GM23248 (cell line): ENCODE data around the gene TBC1D22A. TPM values are rescaled to one million over a fixed set of nuclear protein-coding genes. Genes with fewer than 3 reads are reported as not detected.
A peak's percentile ranks its signal among the peaks of the same experiment; 100 is the strongest.

Experiments used
- DNase-seq: peaks from one replicate; pipeline ENCODE4 v3.0.0-alpha.2; 2015
- H2AFZ ChIP-seq: fragments of 200-600 bp; sonication (generic); 2 replicates; pipeline ENCODE4 v1.6.1; 2016; ENCODE audit warnings: antibody characterized with exemption
- H3F3A ChIP-seq: fragments of 200-600 bp; sonication (generic); 2 replicates; pipeline ENCODE4 v1.6.1; 2016; ENCODE audit warnings: mild to moderate bottlenecking, antibody characterized with exemption, mixed run types; ENCODE audit not compliant: insufficient read depth
- H3K27ac ChIP-seq: fragments of 200-600 bp; sonication (generic); 2 replicates; pipeline ENCODE4 v1.5.1; 2016; ENCODE audit warnings: mild to moderate bottlenecking
- H3K27me3 ChIP-seq: fragments of 200-600 bp; sonication (generic); replicated peaks from 2 replicates; pipeline ENCODE4 v1.6.1; 2016; ENCODE audit warnings: mild to moderate bottlenecking; ENCODE audit not compliant: insufficient read depth
- H3K36me3 ChIP-seq: fragments of 200-600 bp; sonication (generic); 2 replicates; pipeline ENCODE4 v1.6.1; 2016; ENCODE audit warnings: low read depth, mild to moderate bottlenecking
- H3K4me1 ChIP-seq: fragments of 200-600 bp; sonication (generic); 2 replicates; pipeline ENCODE4 v1.6.1; 2016; ENCODE audit warnings: mild to moderate bottlenecking; ENCODE audit not compliant: insufficient read depth
- H3K4me2 ChIP-seq: fragments of 200-600 bp; sonication (generic); one replicate; pipeline ENCODE4 v1.6.1; 2016; ENCODE audit warnings: mild to moderate bottlenecking; ENCODE audit not compliant: unreplicated experiment
- H3K4me3 ChIP-seq: fragments of 200-600 bp; sonication (generic); 2 replicates; pipeline ENCODE4 v1.5.1; 2016; ENCODE audit warnings: mild to moderate bottlenecking
- H3K79me2 ChIP-seq: fragments of 200-600 bp; sonication (generic); 2 replicates; pipeline ENCODE4 v1.6.1; 2016; ENCODE audit warnings: mild to moderate bottlenecking; ENCODE audit not compliant: insufficient read depth
- H3K9ac ChIP-seq: fragments of 200-600 bp; sonication (generic); 2 replicates; pipeline ENCODE4 v1.6.1; 2016; ENCODE audit warnings: mild to moderate bottlenecking
- H3K9me2 ChIP-seq: fragments of 200-600 bp; sonication (generic); 2 replicates; pipeline ENCODE4 v1.6.1; 2016; ENCODE audit warnings: mixed run types, mild to moderate bottlenecking, moderate library complexity; ENCODE audit not compliant: insufficient read depth
- H3K9me3 ChIP-seq: fragments of 200-600 bp; sonication (generic); one replicate; pipeline ENCODE4 v1.6.1; 2017; ENCODE audit warnings: low read depth
- H4K20me1 ChIP-seq: fragments of 200-600 bp; sonication (generic); 2 replicates; pipeline ENCODE4 v1.6.0; 2016; ENCODE audit not compliant: insufficient read depth
- EZH2 ChIP-seq: fragments of 200-600 bp; sonication (generic); IDR thresholded peaks from 2 replicates; pipeline ENCODE4 v1.6.1; 2018; ENCODE audit warnings: antibody characterized with exemption, mild to moderate bottlenecking; ENCODE audit not compliant: insufficient read depth, poor library complexity, severe bottlenecking
- EZH2phosphoT487 ChIP-seq: fragments of 200-600 bp; sonication (generic); IDR thresholded peaks from 2 replicates; pipeline ENCODE4 v1.6.1; 2018; ENCODE audit warnings: antibody characterized with exemption, moderate library complexity, mild to moderate bottlenecking, low read depth; ENCODE audit not compliant: insufficient read depth
- whole genome bisulfite sequencing, 2 experiments: methylation state at CpG; one replicate each; pipeline ENCODE4 v1.1.6; 2015 to 2017; ENCODE audit warnings: low lambda C conversion rate in 2 of 2, low coverage in 1 of 2; ENCODE audit errors: missing lambda C conversion rate in 2 of 2; 5-methylcytosine and 5-hydroxymethylcytosine counted together
- in situ Hi-C: fragments of 300-500 bp; cut with MboI; formaldehyde crosslinking; loops from 2 replicates; pipeline ENCODE4 v1.15.0; 2020
- polyA plus RNA-seq: library from polyadenylated mRNA; unstranded; fragments of >200 nt; fragmentation: Nextera tagmentation; extraction: Ambion mirVana; gene quantifications from 2 replicates; pipeline ENCODE4 v1.2.1, GENCODE V29; 2016
- total RNA-seq: library from RNA; depleted of rRNA; stranded (reverse); fragments of >200 nt; shearing (Covaris generic); gene quantifications from 2 replicates; pipeline ENCODE4 v1.2.3, GENCODE V29; 2014

The TBC1D22A gene
- total and polyA plus RNA-seq, 2 experiments from 2014 or later = 12.3 to 16.9 TPM

GRCh38 chr22:46931414-46931813 is 169.0 kb downstream of the TBC1D22A start:
- no peak for DNase-seq
- H3K4me2 ChIP-seq = no peak overlapping the region
- no peak for TF ChIP-seq EZH2phosphoT487
- no peak for TF ChIP-seq EZH2
- H3K9ac ChIP-seq = no peak overlapping the region
- H3K79me2 ChIP-seq = no peaks in the 10 kb centered on the region
- in situ Hi-C loops = no loop called here
- H4K20me1 ChIP-seq = no peaks in the 10 kb centered on the region
- no peaks in the 10 kb centered on the region for H3K9me2 ChIP-seq
- H3K4me1 ChIP-seq = peaks cover 11% of the 10 kb centered on the region
- H3K36me3 ChIP-seq = no peaks in the 10 kb centered on the region
- no peaks in the 10 kb centered on the region for H3K27me3 ChIP-seq
- H3K4me3 ChIP-seq = no peak overlapping the region
- 0 out of 2 replicates have a peak, but pooled peaks cover 16% of the 10 kb centered on the region for H3F3A ChIP-seq
- H3K9me3 ChIP-seq = no peaks in the 10 kb centered on the region
- no peak overlapping the region for H2AFZ ChIP-seq
- H3K27ac ChIP-seq = no peak overlapping the region
- WGBS, 2 experiments = 96 to 98% methylated on average over 5 of the region's 5 CpGs

- H3K9me3 ChIP-seq = no peaks in the 10 kb centered on the region
- 0 out of 2 replicates have a peak, but pooled peaks cover 16% of the 10 kb centered on the region for H3F3A ChIP-seq
- no peak overlapping the region for H3K4me2 ChIP-seq
- in situ Hi-C loops = no loop called here
- TF ChIP-seq EZH2 (no peak), EZH2phosphoT487 (no peak)
- no peaks in the 10 kb centered on the region for H3K79me2 ChIP-seq
- no peak overlapping the region for H3K27ac ChIP-seq
- peaks cover 11% of the 10 kb centered on the region for H3K4me1 ChIP-seq
- H3K27me3 ChIP-seq = no peaks in the 10 kb centered on the region
- no peaks in the 10 kb centered on the region for H3K9me2 ChIP-seq
- no peaks in the 10 kb centered on the region for H4K20me1 ChIP-seq
- no peak overlapping the region for H3K9ac ChIP-seq
- H3K36me3 ChIP-seq = no peaks in the 10 kb centered on the region
- no peak overlapping the region for H3K4me3 ChIP-seq
- no peak overlapping the region for H2AFZ ChIP-seq
- no peak for DNase-seq
- 96 to 98% methylated on average over 10 of the region's 10 CpGs for WGBS, 2 experiments
Measured at GRCh38 chr22:46931881-46932280, 169.4 kb downstream of the TBC1D22A start.

DNA sequence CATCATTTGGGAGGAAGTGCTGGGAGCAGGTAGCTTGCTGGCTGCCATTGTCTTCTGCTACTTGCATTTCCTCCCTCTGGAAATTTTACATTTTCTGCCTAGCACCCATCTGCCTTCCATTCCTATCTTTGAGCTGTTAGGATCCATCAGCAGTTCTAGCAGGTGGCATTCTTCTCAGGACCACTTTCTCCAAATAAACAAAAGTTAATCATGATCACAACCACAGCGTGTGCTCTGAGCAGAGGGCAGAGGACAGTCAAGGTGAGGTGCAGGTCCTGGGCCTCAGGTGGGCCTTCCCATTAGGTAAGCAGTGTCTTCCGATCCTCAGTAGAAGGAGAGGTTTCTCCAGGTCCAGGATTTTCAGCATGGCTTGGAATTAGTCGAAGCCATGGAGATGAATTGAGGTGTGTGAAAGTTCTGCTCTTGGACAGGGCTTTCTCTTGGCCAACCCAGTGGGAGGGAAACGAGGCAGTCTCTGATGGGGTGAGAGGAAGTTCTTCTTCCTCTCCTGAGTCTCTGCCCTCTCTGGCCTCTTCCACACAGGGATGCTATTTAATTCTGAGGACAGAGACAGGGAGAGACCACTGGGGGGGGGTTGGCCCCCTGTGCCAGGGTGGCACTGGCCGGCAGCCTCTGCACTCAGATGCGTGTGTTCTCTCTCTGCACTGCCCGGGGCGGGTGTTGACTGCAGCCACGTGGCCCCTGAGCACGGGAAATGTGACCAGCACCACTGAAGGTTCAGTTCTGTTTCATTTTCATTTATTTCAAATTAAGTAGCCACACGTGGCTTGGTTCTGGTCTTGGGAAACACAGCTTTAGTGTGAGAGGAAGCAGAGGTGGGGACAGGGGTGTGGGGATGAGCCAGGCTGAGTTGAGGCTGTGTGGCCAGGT is 170.8 kb downstream of the TBC1D22A start:
- in situ Hi-C loops = no loop called here
- Histone ChIP-seq H3K36me3 (no peaks in the 10 kb centered on the region), H3F3A (0 out of 2 replicates have a peak, but pooled peaks cover 16% of the 10 kb centered on the region), H4K20me1 (no peaks in the 10 kb centered on the region), H3K4me2 (no peak overlapping the region), H3K4me1 (peaks cover 11% of the 10 kb centered on the region), H3K9ac (no peak overlapping the region), H3K4me3 (no peak overlapping the region), H3K9me3 (no peaks in the 10 kb centered on the region), H3K27ac (no peak overlapping the region), H3K27me3 (no peaks in the 10 kb centered on the region), H3K9me2 (no peaks in the 10 kb centered on the region), H3K79me2 (no peaks in the 10 kb centered on the region), H2AFZ (no peak overlapping the region)
- TF ChIP-seq EZH2 (no peak), EZH2phosphoT487 (no peak)
- DNase-seq = no peak
- WGBS, 2 experiments = 93 to 96% methylated on average over 11 of the region's 11 CpGs

DNA sequence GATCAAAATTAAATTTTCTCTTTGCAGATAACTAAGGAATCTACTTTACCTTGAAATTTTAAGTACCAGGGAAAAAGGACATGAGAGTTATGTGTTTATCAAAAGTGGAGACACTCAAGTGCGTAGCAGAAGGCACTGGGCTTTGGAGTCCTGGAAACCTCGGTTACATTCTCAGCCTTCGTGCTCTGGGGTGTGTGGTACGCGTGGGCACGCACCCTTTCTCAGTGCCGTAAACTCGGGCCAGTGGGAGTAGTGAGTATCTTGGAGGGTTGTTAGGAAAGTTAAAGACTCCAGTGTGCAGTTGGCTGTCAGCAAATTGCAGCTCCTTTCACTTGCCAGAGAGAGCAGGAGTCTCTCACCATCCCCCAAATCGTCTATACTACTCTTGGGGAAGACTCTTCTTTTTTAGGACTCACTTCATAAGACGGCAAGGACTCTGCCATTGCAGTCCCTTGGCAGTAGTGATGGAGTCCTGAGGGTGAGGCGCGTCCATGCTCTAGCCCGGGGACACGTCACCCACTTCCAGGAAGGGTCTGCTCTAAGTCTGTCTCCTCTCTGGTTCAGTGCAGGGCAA is 171.8 kb downstream of the TBC1D22A start:
- Histone ChIP-seq H2AFZ (no peak overlapping the region), H3K27ac (peak overlapping the region; percentile 51), H3K79me2 (no peaks in the 10 kb centered on the region), H4K20me1 (no peaks in the 10 kb centered on the region), H3K4me3 (no peak overlapping the region), H3K9me3 (no peaks in the 10 kb centered on the region), H3K4me2 (no peak overlapping the region), H3K9me2 (no peaks in the 10 kb centered on the region), H3K36me3 (no peaks in the 10 kb centered on the region), H3K27me3 (no peaks in the 10 kb centered on the region), H3K9ac (peak overlapping the region; percentile 45), H3K4me1 (peaks cover 11% of the 10 kb centered on the region), H3F3A (0 out of 2 replicates have a peak, but pooled peaks cover 16% of the 10 kb centered on the region)
- in situ Hi-C loops = no loop called here
- no peak for DNase-seq
- 97% methylated on average over 14 of the region's 14 CpGs for whole genome bisulfite sequencing, 2 experiments
- TF ChIP-seq EZH2 = no peak
- TF ChIP-seq EZH2phosphoT487 = no peak
